Stimulated activated naive CD8-positive, alpha-beta T cell treated with anti-CD3 and anti-CD28 coated beads, Interleukin-15, Interleukin-2, amounts not matched to agents 100 U/mL and 50 U/mL, for 24 hours (primary cell): ENCODE data around the gene MISP.
"Not testable (repeated sequence)": the region's sequence is repeated elsewhere in the genome, so short reads cannot be mapped to it uniquely, and the experiment has no call there.

Experiments used
- ATAC-seq: fragments of 150-1000 bp; cut with Tn5 transposase; one replicate; pipeline ENCODE4 v1.10.0; 2021
- DNase-seq: peaks from one replicate; pipeline ENCODE4 v3.0.0; 2021

Gene MISP

DNA sequence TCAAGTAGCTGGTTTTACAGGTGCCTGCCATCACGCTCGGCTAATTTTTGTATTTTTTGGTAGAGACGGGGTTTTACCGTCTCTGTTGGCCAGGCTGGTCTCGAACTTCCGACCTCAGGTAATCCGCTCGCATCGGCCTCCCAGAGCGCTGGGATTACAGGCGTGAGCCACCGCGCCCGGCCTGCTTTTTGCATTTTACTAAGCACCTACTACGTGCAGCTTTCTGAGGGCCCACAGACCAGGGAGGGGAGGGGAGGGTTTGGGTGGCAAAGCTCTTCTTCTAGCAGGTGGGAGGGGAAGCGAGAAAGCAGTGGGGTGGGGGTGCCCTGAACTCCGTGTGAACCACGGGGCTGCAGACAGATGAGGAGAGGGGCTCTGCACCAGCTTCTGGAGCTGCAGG lies 27.2 kb upstream of the MISP start:
- DNase-seq, result no peak
- no peak for ATAC-seq

DNA sequence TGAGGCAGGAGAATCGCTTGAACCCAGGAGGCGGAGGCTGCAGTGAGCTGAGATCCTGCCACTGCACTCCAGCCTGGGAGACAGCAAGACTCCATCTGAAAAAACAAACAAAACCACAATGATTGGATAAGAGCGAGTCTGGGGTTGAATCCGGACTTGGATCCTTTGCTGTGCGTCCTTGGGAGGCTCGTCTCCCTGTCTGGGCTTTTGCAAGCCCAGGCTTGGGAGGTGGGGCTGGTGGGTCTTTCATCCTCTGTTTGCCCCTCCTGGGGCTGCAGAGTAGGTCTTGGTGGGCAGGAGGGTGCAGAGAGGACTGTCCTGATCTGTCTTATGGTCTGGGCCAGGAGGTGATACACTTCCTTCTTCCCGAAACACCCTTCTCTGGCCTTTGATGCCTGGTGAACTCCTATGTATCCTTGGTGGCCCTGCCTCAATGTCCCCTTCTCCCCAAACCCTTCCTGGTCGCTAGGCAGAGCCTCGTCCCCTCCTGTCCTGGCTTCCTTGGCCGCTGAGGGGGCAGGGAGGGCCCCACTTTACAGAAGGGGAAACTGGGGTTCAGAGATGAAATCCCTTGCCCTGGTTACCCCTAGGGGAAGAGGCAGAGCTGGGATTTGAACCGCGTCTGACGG lies 25.3 kb upstream of the MISP start:
- no peak for DNase-seq
- ATAC-seq, result no peak

DNA sequence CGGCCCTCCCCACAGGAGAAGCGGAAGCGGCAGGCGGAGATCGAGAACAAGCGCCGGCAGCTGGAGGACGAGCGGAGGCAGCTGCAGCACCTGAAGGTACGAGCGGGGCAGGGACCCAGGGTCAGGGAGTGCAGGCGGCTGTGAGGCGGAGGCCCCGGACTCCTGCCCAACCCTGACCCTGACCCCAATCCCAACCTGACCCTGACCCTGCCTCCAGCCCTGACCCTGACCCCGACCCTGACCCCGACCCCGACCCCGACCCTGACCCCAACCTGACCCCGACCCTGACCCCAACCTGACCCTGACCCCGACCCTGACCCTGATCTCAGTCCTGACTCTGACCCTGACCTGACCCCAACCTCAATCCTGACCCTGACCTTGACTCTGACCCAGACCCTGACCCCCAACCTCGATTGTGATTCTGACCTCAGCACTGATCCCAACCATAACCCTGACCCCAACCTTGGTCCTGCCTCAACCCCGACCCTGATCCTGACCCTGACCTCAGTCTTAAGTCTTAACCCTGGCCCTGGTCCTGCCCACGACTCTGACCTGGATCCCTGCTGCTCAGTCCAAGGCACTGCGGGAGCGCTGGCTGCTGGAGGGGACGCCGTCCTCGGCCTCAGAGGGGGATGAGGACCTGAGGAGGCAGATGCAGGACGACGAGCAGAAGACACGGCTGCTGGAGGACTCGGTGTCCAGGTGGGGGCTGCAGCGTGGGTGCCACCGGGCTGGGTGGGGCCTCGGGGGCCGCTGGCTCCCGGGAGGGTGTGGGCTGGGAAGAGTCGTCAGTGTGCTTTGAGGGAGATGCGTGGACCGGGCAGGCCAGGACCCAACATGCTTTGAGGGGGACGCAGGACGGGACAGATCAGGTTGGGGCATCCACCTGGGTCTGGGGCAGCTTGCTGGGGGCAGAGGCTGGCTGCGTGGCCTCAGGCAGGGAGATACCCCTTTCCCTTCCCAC lies 23.6 kb upstream of the MISP start:
- no peak for DNase-seq
- ATAC-seq, result no peak

DNA sequence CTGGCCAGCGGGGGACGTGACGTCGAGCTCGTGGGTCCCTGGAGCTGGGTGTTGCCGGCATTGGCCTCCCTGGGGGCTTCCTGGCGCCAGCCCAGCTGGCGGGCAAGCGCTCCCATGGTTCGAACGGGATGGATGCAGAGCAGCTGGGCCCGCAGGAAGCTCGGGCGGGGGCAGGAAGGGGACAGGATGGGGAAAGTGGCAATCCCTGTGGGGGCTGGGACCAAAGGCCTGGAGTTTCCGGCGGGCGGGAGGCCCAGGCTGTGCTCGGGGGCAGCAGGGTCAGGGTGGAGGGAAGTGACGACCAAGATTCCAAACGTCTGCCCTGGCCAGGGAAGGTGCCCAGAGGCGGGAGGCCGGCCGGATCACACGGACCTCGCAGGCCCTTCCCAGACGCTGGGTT lies 22.9 kb upstream of the MISP start:
- ATAC-seq (no peak), DNase-seq (no peak)

DNA sequence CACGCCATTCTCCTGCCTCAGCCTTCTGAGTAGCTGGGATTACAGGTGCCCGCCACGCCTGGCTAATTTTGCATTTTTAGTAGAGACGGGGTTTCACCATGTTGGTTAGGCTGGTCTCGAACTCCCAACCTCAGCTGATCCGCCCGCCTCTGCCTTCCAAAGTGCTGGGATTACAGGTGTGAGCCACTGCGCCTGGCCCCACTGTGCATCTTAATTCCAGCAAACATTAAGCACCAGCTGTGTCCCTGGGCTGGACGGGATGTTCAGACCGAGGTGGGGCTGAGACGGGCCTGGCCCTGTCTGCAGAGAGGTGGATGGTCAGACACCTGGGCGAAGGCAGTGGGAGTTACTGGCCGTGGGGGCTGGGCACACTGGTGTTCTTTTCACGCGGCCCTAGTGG lies 21.3 kb upstream of the MISP start:
- DNase-seq, ATAC-seq: not testable (repeated sequence)

DNA sequence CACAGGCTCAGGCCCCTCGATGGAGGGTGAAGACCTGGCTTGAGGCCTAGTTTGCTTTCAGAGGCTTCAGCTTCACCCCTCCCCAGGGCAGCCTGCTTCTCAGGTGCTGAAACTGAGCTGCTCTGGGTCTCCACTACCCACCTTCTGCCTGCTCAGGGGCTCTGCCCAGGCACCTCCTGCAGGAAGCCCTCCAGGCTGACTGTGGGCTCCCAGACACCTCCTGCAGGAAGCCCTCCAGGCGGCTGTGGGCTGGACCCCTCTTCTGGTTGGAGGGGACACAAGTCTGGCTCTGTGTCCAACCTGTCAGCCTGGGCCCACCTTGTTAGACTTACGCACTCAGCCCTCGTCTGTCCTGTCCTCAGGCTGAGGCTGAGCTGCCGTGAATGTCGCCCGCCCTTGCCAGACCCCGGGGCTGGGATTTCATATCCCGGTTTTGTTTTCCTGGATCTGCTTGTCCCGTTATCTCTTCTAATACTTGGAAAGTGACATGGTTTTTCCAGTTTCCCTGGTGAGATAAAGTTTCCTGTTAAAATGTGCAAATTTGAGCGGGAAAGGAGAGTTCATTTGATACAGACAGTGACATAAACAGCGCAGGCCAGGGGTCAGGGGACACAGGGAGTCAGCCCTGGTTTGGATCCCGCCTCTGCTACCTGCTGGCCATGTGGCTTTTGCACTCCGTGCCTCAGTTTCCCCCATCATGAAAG lies 20.8 kb upstream of the MISP start:
- ATAC-seq (no peak), DNase-seq (no peak)

DNA sequence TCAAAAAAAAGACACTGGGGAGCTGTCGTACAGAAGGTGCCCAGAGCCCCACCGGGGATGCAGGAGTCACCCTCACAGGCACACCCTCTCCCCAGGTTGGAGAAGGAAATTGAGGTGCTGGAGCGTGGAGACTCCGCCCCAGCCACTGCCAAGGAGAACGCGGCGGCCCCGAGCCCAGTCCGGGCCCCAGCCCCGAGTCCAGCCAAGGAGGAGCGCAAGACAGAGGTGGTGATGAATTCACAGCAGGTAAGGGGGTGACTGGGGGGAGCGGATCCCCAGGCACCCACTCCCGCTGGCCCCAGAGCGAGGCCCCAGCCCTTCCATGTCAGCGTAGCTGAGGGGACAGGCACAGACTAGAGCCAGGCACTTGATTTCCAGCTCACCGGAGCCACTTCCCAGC lies 19.9 kb upstream of the MISP start:
- ATAC-seq (no peak), DNase-seq (no peak)

DNA sequence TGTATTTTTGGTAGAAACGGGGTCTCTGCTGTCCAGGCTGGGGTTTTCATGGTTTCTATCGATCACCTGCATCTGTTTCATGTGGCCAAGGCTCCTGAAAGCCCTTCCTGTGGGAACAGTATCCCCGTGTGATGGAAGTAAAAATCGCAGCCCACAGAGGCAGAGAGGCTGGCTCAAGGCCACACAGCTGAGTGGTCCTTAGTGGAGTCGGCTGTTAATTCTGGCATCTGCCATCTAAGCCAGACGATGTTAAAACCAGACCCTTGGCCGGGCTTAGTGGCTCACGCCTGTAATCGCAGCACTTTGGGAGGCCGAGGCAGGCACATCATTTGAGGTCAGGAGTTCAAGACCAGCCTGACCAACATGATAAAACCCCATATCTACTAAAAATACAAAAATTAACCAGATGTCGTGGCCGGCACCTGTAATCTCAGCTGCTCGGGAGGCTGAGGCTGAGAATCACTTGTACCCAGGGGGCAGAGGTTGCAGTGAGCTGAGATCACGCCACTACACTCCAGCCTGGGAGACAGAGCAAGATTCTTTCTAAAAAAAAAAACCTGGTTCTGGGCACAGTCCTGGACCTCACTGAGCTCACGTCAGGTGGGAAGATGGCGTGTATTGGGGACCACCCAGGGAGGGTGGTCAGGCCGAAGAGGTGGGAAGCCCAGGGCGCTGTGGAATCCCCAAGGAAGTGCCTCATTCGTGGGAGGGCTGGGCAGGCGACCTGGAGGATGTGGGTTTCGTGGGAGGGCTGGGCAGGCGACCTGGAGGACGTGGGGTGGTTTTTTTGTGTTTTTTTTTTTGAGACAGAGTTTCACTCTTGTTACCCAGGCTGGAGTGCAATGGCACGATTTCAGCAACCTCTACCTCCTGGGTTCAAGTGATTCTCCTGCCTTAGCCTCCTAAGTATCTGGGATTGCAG lies 18.5 kb upstream of the MISP start:
- DNase-seq, result no peak
- no peak for ATAC-seq

DNA sequence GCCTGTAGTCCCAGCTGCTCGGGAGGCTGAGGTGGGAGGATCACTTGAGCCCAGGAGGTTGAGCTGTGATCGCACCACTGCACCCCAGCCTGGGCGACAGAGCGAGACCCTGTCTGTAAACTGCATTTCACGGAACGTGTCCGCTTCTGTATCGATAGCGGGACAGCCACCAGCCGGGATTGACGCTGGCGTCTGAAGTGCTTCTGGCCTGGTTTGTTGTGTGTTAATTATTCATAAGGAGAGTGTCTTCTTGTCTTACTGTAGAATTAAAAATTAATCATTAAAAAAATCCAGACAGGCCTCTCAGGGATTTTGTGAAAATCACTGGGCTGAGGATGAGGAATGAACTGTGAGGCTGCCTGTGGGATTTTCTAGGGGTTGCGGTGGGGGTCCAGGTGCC lies 16.2 kb upstream of the MISP start:
- DNase-seq (no peak), ATAC-seq (no peak)

DNA sequence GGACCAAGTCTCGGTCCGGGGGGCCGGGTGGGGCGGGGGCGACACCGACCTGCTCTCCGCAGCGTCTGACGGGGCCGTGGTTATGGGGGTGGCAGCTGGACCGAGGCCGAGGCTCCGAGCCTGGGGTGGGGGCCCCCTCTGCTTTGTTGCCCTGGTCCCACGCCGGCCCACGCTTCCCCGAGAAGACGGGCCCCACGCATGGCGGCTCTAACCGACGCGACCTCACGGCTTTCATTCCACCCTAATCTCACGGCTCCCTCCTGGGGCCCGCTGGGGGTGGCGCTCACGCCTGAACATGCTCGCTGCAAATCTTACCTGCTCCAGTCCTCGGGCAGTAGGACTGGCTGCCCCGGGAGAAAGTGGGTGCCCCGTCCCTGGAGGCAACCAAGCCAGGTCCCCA lies 14.8 kb upstream of the MISP start:
- no peak for DNase-seq
- ATAC-seq, result no peak

DNA sequence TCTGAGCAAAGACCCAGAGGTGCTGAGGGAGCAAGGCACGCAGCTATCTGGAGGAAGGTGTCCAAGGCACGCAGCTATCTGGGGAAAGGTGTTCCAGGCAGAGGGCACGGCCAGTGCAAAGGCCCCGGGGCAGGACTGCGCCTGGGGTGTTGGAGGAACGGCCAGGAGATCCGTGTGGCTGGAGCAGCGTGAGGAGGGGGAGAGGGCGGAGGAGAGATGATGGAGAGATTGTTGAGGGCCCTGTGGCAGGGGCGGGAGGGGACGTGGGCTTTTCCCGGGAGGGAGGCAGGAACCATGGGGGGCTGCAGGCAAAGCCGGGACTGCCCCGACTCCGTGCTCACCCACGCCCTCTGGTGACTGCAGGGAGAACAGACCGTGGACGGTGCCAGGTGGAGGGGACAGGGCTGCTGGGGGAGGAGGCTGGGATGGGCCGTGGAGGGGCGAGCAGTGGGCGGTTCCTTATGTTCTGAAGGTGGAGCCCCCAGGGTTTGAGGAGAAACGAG lies 13.3 kb upstream of the MISP start:
- ATAC-seq (peak; percentile 58), DNase-seq (peak; percentile 75)

DNA sequence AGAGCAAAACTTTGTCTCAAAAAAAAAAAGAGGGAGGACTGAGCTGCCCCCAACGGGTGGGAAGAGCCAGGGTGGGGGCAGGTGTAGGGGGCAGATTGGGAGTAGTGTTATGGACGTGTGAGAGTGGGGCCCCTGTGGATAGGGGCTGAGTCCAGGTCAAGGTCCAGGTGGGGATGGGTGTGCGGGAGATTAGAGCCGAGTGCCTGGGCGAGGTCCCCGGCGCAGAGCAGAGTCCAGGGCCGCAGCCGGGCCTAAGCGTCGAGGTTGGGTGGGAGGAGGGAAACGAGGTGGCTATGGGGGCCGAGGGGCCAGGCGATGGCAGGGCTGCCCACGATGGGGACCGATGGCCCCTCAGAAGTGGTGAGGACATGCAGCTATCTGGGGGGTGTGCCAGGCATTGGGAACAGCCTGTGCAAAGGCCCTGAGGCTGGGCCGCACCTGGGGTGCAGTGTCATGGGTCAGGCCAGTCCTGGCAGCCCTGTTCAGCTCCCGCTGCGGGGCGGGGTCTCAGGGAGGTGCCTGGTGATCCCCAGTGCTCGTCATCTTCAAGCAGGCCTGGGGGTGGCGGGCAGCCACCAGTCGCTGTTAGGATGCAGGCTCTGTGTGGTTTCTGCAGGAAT lies 12.3 kb upstream of the MISP start:
- DNase-seq, result no peak

DNA sequence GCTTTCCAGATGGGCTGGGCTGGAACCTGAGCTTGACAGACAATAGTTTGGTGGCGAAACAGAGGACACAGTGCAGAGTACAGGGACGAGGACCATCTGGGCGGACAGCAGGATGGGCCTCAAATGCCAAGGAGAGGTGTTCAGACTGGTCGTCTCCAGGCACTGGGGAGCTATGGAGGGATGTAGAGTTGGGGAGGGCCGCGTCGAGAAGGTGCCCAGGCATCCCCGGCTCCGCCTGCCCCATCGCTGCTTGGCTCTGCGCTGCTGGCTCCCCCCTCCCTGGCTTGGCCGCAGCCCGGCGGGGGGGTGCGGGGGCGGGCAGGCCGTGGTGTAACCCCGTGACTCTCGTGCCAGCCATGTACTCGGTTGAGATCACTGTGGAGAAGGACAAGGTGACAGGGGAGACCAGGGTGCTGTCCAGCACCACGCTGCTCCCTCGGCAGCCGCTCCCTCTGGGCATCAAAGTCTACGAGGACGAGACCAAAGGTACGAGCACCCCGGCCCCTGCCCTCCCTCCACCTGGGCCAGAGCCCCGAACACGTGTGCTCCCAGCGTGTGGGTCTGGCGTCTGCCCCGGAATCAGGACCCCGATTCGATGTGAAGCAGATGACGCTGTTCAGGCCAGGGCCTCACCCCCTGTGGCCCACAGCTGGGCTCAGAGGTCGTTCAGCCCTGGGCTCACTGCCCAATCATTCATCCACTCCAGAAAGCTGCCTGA lies 10.8 kb upstream of the MISP start:
- ATAC-seq (no peak), DNase-seq (no peak)

More for the DNA sequence above, 12.3 kb upstream of the MISP start:
- ATAC-seq, result no peak

DNA sequence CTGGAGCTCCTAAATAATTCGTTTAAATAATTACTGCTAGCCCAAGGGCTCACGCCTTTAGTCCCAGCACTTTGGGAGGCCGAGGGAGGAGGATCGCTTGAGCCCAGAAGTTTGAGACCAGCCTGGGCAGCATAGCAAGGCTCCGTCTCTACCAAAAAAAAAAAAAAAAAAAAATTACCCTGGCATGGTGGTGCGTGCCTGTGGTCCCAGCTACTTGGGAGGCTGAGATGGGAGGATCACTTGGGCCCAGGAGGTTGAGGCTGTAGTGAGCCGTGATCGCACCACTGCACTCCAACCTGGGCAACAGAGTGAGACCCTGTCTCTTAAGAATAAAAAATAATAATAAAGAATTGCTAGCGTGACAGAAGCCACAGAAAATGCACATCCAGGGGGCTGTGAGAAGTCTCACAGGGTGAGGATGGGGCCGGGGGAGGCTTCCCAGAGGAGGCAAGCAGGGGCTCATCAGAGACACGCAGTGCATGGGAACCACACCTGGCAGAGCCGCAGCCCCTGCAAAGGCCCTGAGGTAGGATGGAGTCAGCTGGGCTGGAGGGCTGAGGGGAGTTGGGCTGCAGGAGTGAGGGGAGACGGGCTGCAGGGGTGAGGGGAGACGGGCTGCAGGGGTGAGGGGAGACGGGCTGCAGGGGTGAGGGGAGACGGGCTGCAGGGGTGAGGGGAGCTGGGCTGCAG lies 10.0 kb upstream of the MISP start:
- DNase-seq, ATAC-seq: not testable (repeated sequence)

DNA sequence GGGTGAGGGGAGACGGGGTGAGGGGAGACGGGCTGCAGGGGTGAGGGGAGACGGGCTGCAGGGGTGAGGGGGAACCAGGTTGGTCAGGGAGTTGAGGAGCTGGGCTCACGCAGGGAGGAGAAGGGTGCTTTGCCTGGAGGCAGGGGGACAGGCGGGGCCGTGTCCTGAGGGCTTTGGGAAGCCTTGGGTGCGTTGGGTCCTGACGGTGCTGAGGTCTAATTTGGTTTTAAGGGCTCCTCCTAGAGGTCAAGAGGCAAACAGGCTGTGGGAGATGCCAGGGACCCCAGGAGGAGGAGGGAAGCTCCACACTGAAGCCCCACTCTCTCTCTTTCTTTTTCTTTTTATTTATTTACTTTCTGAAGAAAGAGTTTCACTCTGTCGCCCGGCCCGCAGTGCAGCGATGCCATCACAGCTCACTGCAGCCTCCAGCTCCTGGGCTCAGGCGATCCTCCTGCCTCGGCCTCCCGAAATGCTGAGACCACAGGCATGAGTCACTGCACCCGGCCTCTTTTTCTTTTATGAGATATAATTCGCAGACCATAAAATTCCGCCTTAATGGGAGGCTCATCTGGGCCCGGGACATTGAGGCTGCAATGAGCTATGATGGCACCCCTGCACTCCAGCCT lies 9.3 kb upstream of the MISP start:
- peak; percentile 37 for ATAC-seq
- DNase-seq, result no peak

DNA sequence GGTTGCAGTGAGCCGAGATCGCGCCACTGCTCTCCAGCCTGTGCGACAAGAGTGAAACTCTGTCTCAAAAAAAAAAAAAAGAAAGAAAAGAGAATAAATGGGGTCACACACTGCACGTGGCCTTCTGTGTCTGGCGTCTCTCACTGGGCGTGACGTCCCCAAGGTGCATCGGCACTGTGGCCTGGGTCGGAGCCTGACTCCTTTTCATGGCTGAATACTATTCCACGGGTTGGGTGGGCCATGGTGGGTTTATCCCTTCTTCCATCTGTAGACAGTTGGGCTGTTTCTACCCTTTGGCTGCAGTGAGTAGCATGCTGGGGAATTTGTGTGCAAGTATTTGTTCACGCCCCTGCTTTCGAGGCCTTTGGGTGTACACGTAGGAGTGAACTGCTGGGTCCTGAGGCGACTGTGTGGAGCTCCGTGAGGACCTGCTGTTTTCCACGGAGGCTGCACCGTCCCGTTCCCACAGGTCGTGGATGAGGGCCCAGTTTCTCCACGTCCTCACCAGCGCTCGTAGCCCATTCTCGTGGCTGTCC lies 8.3 kb upstream of the MISP start:
- no peak for DNase-seq
- no peak for ATAC-seq

DNA sequence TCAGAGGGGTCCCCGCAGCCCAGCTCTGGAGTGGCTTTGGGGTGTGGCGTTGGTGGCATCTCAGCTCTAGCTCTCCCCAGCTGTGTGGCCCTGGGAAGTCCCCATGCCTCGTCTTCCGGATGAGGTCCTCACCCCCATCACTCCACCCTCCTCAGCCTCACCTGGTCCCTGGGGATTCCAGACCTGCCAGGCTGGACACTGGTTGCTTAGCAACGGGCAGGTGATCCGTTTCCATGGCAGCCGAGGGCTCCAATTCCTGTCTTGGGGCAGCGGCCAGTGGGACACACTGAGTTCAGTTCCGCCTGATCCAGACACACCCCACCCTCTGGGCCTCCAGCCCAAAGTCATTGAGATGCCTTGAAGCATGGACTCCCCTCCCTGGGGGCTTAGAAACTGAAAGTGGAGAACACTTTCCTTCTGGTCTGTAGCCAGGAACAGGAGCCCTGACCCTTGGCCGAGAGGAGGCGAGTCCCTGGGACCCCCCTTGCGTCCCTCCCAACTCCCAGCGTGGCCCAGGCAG lies 7.7 kb upstream of the MISP start:
- no peak for DNase-seq
- ATAC-seq, result no peak

DNA sequence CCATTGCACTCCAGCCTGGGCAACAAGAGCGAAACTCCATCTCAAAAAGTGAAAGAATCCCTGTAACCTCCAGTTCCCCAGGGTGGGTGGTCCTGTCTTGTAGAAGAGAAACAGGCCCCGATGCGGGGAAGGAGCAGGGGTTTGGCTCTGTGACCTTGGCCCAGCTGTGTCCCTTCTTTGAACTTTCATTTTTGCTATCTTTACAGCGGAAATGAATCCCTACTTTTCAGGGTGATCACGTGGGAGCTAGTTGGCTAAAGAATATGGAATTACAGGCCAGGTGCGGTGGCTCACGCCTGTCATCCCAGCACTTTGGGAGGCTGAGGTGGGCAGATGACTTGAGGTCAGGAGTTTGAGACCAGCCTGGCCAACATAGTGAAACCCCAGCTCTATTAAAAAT lies 5.8 kb upstream of the MISP start:
- not testable (repeated sequence) for ATAC-seq, DNase-seq
